GM12878 (cell line): ENCODE measurements around the gene F12. TPM values are rescaled to one million over a fixed set of nuclear protein-coding genes. Genes with fewer than 3 reads are reported as not detected.

Experiments used
- ATAC-seq: fragments of 200-7000 bp; cut with Tn5 transposase; 3 replicates; pipeline ENCODE4 v1.9.1; 2020; ENCODE audit warnings: mild to moderate bottlenecking, moderate library complexity
- BruUV-seq: library from RNA; stranded (reverse); fragments of 400-500 nt; replicated peaks from 2 replicates; lab custom pipeline; 2021; lab: Mats Ljungman, UMichigan
- CTCF ChIA-PET: fragments of 300-600 bp; sonication (Branson Sonifier 250); formaldehyde crosslinking; extraction: SDS; loops from one replicate; lab custom pipeline; 2021; ENCODE audit warnings: inconsistent platforms; lab: Yijun Ruan, JAX
- POLR2A ChIA-PET: fragments of 350-600 bp; formaldehyde crosslinking; extraction: SDS; loops from one replicate; lab custom pipeline; 2021; ENCODE audit warnings: inconsistent platforms; lab: Charles Lee
- RAD21 ChIA-PET: fragments of 300-600 bp; sonication (Branson Sonifier 250); formaldehyde crosslinking; loops from one replicate; lab custom pipeline; 2023; ENCODE audit warnings: antibody characterized with exemption; ENCODE audit not compliant: unreplicated experiment; lab: Charles Lee
- SMC1A ChIA-PET: fragments of 300-600 bp; sonication (Branson Sonifier 250); formaldehyde crosslinking; loops from one replicate; lab custom pipeline; 2023; ENCODE audit not compliant: unreplicated experiment, uncharacterized antibody; lab: Charles Lee
- DNase-seq: peaks from one replicate; pipeline ENCODE4 v3.0.0-alpha.2; 2011; ENCODE audit warnings: low read depth, low spot score
- FAIRE-seq: peaks from 3 replicates; lab custom pipeline; 2011; peaks lifted over from hg19 to GRCh38; lab: Jason Lieb, UNC
- H2AFZ ChIP-seq: 2 replicates; pipeline ENCODE4 v1.6.0; 2011; ENCODE audit warnings: low read depth, low read length, control low read depth; ENCODE audit not compliant: control insufficient read depth
- H3K27ac ChIP-seq: 2 replicates; pipeline ENCODE4 v1.5.1; 2011; ENCODE audit warnings: control low read depth; ENCODE audit not compliant: control insufficient read depth, insufficient read depth
- H3K27me3 ChIP-seq, 2 experiments: replicated peaks in 1 of 2; 2 replicates each; pipeline versions ENCODE4 v1.6.0 to v1.6.1; 2011; ENCODE audit warnings: low read length in 1 of 2; ENCODE audit not compliant: control insufficient read depth in 2 of 2, insufficient read depth in 2 of 2
- H3K36me3 ChIP-seq, 2 experiments: 2 replicates each; pipeline ENCODE4 v1.5.1; 2011; ENCODE audit warnings: low read length in 1 of 2; ENCODE audit not compliant: control insufficient read depth in 2 of 2, insufficient read depth in 2 of 2
- H3K4me1 ChIP-seq: 2 replicates; pipeline ENCODE4 v1.6.1; 2011; ENCODE audit warnings: mild to moderate bottlenecking, low read length, moderate library complexity, mixed read lengths; ENCODE audit not compliant: control insufficient read depth, insufficient read depth
- H3K4me2 ChIP-seq: 2 replicates; pipeline ENCODE4 v1.6.0; 2011; ENCODE audit warnings: control low read depth; ENCODE audit not compliant: control insufficient read depth, insufficient read depth
- H3K4me3 ChIP-seq: fragments of 200-600 bp; sonication (generic); 2 replicates; pipeline ENCODE4 v1.5.1; 2016
- H3K79me2 ChIP-seq: 2 replicates; pipeline ENCODE4 v1.6.0; 2011; ENCODE audit warnings: low read length; ENCODE audit not compliant: control insufficient read depth, insufficient read depth
- H3K9ac ChIP-seq: 2 replicates; pipeline ENCODE4 v1.8.0; 2011; ENCODE audit warnings: low read length, control low read depth, mixed read lengths; ENCODE audit not compliant: control insufficient read depth, insufficient read depth
- H3K9me3 ChIP-seq: replicated peaks from 3 replicates; pipeline ENCODE4 v1.5.1; 2011; ENCODE audit warnings: mild to moderate bottlenecking, low read length; ENCODE audit not compliant: control insufficient read depth, insufficient read depth
- H4K20me1 ChIP-seq: 2 replicates; pipeline ENCODE4 v1.6.0; 2011; ENCODE audit not compliant: control insufficient read depth, insufficient read depth
- GATAD2B ChIP-seq: fragments of 450-650 bp; conservative IDR thresholded peaks from 2 replicates; pipeline ENCODE4 v1.6.1; 2017; ENCODE audit warnings: low read depth, mild to moderate bottlenecking, moderate library complexity
- MEF2A ChIP-seq: IDR thresholded peaks from 2 replicates; pipeline ENCODE4 v1.6.1; 2011; ENCODE audit warnings: low read depth, mild to moderate bottlenecking, low read length, moderate library complexity; ENCODE audit not compliant: insufficient read depth
- MEF2B ChIP-seq: fragments of 450-650 bp; IDR thresholded peaks from 2 replicates; pipeline ENCODE4 v1.6.1; 2018; ENCODE audit warnings: mild to moderate bottlenecking, moderate library complexity; ENCODE audit not compliant: partially characterized antibody, poor library complexity, severe bottlenecking
- NR2F1 ChIP-seq: fragments of 450-650 bp; conservative IDR thresholded peaks from 2 replicates; pipeline ENCODE4 v1.6.1; 2017; ENCODE audit warnings: mild to moderate bottlenecking
- POLR2AphosphoS5 ChIP-seq: IDR thresholded peaks from 2 replicates; pipeline ENCODE4 v1.6.1; 2011; ENCODE audit warnings: mild to moderate bottlenecking, low read length, inconsistent platforms
- TCF3 ChIP-seq: IDR thresholded peaks from 2 replicates; pipeline ENCODE4 v1.6.1; 2012; ENCODE audit warnings: low read depth, mild to moderate bottlenecking, low read length, borderline replicate concordance; ENCODE audit not compliant: insufficient read depth
- ZBED1 ChIP-seq: IDR thresholded peaks from 2 replicates; pipeline ENCODE4 v1.6.1; 2016; ENCODE audit warnings: borderline replicate concordance
- WGBS: methylation state at CpG from one replicate; pipeline ENCODE4 v1.1.6; 2016; ENCODE audit warnings: low lambda C conversion rate; ENCODE audit not compliant: insufficient replicate concordance, insufficient coverage; ENCODE audit errors: missing lambda C conversion rate; 5-methylcytosine and 5-hydroxymethylcytosine counted together
- in situ Hi-C: fragments of 300-500 bp; cut with MboI; formaldehyde crosslinking; loops from 9 replicates; pipeline ENCODE4 v1.14.3; 2018; ENCODE audit warnings: mixed read lengths
- intact Hi-C: fragments of 100-400 bp; cut with micrococcal nuclease; formaldehyde crosslinking; loops from one replicate; pipeline ENCODE4 v1.14.2; 2022; ENCODE audit not compliant: unreplicated experiment
- polyA plus RNA-seq, 11 experiments: library from polyadenylated mRNA; depleted of rRNA in 4 of 11; unstranded in 6 of 11; stranded (reverse) in 5 of 11; fragments of >200 nt; fragmentation: Nextera tagmentation in 4 of 11; fragmentation: Illumina TruSeq in 1 of 11; extraction: Ambion mirVana in 4 of 11; extraction: Trizol in 1 of 11; gene quantifications; 1 replicate in 1 of 11; 2 replicates in 10 of 11; pipeline versions ENCODE4 v1.2.1 to v1.2.3, GENCODE V29; 2011 to 2016; ENCODE audit warnings: inconsistent platforms in 2 of 11, missing spikeins in 2 of 11, low read depth in 1 of 11
- total RNA-seq, 4 experiments: library from RNA; depleted of rRNA in 3 of 4; stranded (reverse); fragments of >200 nt in 3 of 4; fragmentation: Illumina TruSeq in 1 of 4; extraction: Trizol in 1 of 4; gene quantifications; 2 replicates each; pipeline versions ENCODE4 v1.2.1 to v1.2.3, GENCODE V29; 2013 to 2021

F12 gene
- total and polyA plus RNA-seq, 10 of the 15 experiments (the other 5 are each of a cell fraction or from before 2014, with no cell fraction given): 0.25 to 11.3 (median 5.5) TPM

GRCh38 chr5:177449140-177450061 is 40.0 kb upstream of the F12 start:
- DNase-seq (no peak), FAIRE-seq (no peak), ATAC-seq (no peak)
- no peak overlapping the region for H3K4me2 ChIP-seq
- 83% methylated on average over 18 of the region's 18 CpGs for WGBS
- no peaks in the 10 kb centered on the region for H4K20me1 ChIP-seq
- no TSS peak for BruUV-seq
- ChIA-PET RAD21 (interaction anchor here (1.0 to 13.5 kb wide), 8 partner anchors 20 to 148 kb away, joined by 3 to 291 read pairs (median 8); partner anchors contain the start of genes GRK6 and MXD3), POLR2A (interaction anchor here (1.0 to 13.6 kb wide), 8 partner anchors 21 to 87 kb away, joined by 3 to 358 read pairs (median 10); partner anchors contain the start of genes F12 and GRK6), SMC1A (interaction anchor here (0.9 to 7.2 kb wide), 13 partner anchors 11 to 140 kb away, joined by 3 to 105 read pairs (median 4); partner anchors contain the start of genes F12, PDLIM7 and PFN3), CTCF (interaction anchor here (0.6 to 16.4 kb wide), 9 partner anchors 20 to 662 kb away, joined by 3 to 391 read pairs (median 8); partner anchors contain the start of genes GRK6 and PFN3)
- in situ Hi-C loops (loop anchor here (5.0 kb wide), 1 partner anchor 132 kb away; no protein-coding TSS in a partner anchor), intact Hi-C loops (loop anchor here (2.0 kb wide), 1 partner anchor 19 kb away; no protein-coding TSS in a partner anchor)
- no peaks in the 10 kb centered on the region for H3K9me3 ChIP-seq
- no peak overlapping the region for H3K27ac ChIP-seq
- no peak overlapping the region for H2AFZ ChIP-seq
- peaks cover 14% of the 10 kb centered on the region for H3K79me2 ChIP-seq
- H3K4me1 ChIP-seq: peaks cover 37% of the 10 kb centered on the region
- no peaks in the 10 kb centered on the region for H3K36me3 ChIP-seq
- H3K4me3 ChIP-seq: peak overlapping the region; percentile 67; the same call in 1 of the 2 replicates
- peak overlapping the region; percentile 24; the same call in 1 of the 2 replicates for H3K9ac ChIP-seq
- no peaks in the 10 kb centered on the region for H3K27me3 ChIP-seq
- TF ChIP-seq MEF2A (no peak), POLR2AphosphoS5 (peak; percentile 32; the same call in 1 of the 2 replicates), NR2F1 (peak; percentile 45), MEF2B (peak; percentile 41), TCF3 (no peak), ZBED1 (no peak), GATAD2B (0 out of 2 replicates have a peak, but pooled peaks have one; percentile 47)
